ENCODE measurements around the gene CA10.

The CA10 gene

DNA sequence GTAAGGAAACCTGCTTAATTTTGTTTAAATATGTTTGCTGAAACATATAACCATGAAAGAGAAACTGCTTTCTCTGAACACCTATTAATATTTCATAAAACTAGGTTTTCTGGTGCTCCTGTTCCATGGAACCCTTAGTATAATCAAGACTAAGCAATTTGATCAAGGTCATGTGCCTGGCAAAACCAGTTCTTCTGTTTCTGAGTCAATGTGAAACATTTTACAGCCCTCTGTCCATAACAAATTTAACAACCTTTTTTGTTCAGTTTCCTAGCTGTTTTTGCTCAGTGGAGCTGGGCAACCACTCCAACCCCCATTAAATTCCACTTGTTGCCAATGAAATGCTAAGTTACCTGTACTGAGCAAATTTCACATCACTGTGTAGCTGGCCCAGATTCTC lies 344.0 kb downstream of the CA10 start:
- H3K79me2 ChIP-seq (ENCODE audit: insufficient read depth, low read depth): no peaks in the 10 kb centered on the region
- no peak overlapping the region for H3K9ac ChIP-seq
- no peak overlapping the region for H3K4me2 ChIP-seq
- TF ChIP-seq, protein P1, sequence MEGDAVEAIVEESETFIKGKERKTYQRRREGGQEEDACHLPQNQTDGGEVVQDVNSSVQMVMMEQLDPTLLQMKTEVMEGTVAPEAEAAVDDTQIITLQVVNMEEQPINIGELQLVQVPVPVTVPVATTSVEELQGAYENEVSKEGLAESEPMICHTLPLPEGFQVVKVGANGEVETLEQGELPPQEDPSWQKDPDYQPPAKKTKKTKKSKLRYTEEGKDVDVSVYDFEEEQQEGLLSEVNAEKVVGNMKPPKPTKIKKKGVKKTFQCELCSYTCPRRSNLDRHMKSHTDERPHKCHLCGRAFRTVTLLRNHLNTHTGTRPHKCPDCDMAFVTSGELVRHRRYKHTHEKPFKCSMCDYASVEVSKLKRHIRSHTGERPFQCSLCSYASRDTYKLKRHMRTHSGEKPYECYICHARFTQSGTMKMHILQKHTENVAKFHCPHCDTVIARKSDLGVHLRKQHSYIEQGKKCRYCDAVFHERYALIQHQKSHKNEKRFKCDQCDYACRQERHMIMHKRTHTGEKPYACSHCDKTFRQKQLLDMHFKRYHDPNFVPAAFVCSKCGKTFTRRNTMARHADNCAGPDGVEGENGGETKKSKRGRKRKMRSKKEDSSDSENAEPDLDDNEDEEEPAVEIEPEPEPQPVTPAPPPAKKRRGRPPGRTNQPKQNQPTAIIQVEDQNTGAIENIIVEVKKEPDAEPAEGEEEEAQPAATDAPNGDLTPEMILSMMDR (conservative IDR thresholded peaks at IDR 0.05; ENCODE audit: low read depth, low read length): no peak
- no peaks in the 10 kb centered on the region for H3K27me3 ChIP-seq (ENCODE audit: insufficient read depth, low read depth)
- no peak overlapping the region for H3K4me3 ChIP-seq (IDR thresholded peaks at IDR 0.05; ENCODE audit: insufficient read depth, low read depth, low read length)
- H3K36me3 ChIP-seq (ENCODE audit: insufficient read depth): no peaks in the 10 kb centered on the region
- no peaks in the 10 kb centered on the region for H4K20me1 ChIP-seq (ENCODE audit: insufficient read depth)
- no peak overlapping the region for H3K27ac ChIP-seq
- H3K4me1 ChIP-seq (ENCODE audit: low read depth, poor library complexity, severe bottlenecking): peaks cover 14% of the 10 kb centered on the region
- H2AFZ ChIP-seq (ENCODE audit: low read depth): no peak overlapping the region

DNA sequence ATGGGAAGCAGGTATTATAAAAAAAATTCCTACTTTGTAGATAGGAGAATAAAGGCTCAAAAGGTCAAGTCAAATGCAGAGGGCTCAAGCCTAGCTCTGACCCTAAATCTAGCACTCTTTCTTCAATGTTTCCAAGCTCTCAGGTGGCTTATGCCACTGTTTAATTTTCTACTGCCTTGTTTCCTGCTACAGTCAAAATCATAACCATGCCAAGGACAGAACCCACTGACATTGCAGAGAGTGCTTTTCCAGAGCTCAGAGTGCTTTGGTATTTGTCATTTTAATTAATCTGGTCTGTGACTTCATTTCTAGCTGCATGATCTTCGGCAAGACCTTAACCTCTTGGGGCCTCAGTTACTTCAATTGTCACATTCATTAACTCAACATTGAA lies 344.7 kb downstream of the CA10 start:
- no peak overlapping the region for H3K9ac ChIP-seq
- H3K4me1 ChIP-seq (ENCODE audit: low read depth, poor library complexity, severe bottlenecking): peaks cover 6% of the 10 kb centered on the region
- H3K27me3 ChIP-seq (ENCODE audit: insufficient read depth, low read depth): no peaks in the 10 kb centered on the region
- H3K27ac ChIP-seq: no peak overlapping the region
- H3K36me3 ChIP-seq (ENCODE audit: insufficient read depth): no peaks in the 10 kb centered on the region
- no peak overlapping the region for H3K4me2 ChIP-seq
- H3K4me3 ChIP-seq (IDR thresholded peaks at IDR 0.05; ENCODE audit: insufficient read depth, low read depth, low read length): no peak overlapping the region
- H4K20me1 ChIP-seq (ENCODE audit: insufficient read depth): no peaks in the 10 kb centered on the region
- no peak overlapping the region for H2AFZ ChIP-seq (ENCODE audit: low read depth)
- no peaks in the 10 kb centered on the region for H3K79me2 ChIP-seq (ENCODE audit: insufficient read depth, low read depth)
- TF ChIP-seq, protein P1 (conservative IDR thresholded peaks at IDR 0.05; ENCODE audit: low read depth, low read length): no peak

DNA sequence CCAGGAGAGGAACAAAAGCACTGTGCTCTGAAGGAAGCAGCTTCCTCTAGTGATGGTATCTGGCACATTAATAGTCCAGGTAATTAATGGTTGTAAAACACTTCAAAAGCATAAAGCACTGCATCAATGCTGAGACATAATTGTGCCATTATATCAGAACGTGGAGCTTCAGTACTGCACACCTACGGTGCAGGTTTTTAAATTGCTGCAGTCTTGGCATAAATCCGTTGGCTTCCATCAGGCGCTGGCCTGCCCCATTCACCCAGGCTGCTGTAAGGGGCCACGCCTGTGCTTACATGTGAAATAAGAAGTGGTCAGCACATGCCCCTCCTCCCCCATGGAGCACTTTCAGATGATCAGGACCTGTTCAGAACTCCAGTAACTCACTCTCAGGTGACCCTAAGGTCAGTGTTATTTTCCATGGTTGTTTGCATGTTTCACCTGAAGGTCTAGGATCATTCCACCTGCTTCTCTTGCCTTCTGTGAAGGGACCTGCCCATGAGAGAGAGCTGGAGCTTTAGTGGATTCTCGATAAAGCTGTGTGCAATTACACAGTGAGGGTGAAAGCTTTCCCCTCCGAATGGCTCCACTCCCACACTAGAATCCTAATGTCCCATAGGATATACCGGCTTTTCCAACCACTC lies 345.3 kb downstream of the CA10 start:
- no peak overlapping the region for H3K9ac ChIP-seq
- peaks cover 1% of the 10 kb centered on the region for H3K4me1 ChIP-seq (ENCODE audit: low read depth, poor library complexity, severe bottlenecking)
- no peaks in the 10 kb centered on the region for H3K79me2 ChIP-seq (ENCODE audit: insufficient read depth, low read depth)
- TF ChIP-seq, protein P1 (conservative IDR thresholded peaks at IDR 0.05; ENCODE audit: low read depth, low read length): no peak
- no peaks in the 10 kb centered on the region for H3K36me3 ChIP-seq (ENCODE audit: insufficient read depth)
- no peaks in the 10 kb centered on the region for H3K27me3 ChIP-seq (ENCODE audit: insufficient read depth, low read depth)
- no peak overlapping the region for H3K4me3 ChIP-seq (IDR thresholded peaks at IDR 0.05; ENCODE audit: insufficient read depth, low read depth, low read length)
- no peak overlapping the region for H2AFZ ChIP-seq (ENCODE audit: low read depth)
- no peaks in the 10 kb centered on the region for H4K20me1 ChIP-seq (ENCODE audit: insufficient read depth)
- no peak overlapping the region for H3K27ac ChIP-seq
- no peak overlapping the region for H3K4me2 ChIP-seq

DNA sequence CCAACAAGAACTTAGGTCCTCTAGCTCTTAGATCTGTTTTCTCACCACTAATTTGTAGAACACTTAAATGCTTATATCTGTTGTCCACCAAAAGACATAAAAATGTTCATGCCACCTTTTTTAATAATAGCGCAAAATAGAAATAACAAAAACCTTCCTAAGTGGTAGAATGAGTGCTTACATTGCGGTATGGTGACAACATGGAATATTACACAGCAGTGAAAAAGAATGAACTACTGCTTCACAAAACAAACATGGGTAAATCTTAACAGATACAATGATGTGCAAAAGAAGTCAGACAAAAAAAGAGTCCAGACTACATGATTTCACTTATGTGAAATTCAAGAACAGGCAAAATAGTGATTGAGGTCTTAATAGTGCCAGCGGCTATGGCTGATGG lies 351.1 kb downstream of the CA10 start:
- H3K4me1 ChIP-seq (ENCODE audit: low read depth, poor library complexity, severe bottlenecking): no peaks in the 10 kb centered on the region
- TF ChIP-seq, protein P1 (conservative IDR thresholded peaks at IDR 0.05; ENCODE audit: low read depth, low read length): no peak
- no peak overlapping the region for H3K27ac ChIP-seq
- H3K79me2 ChIP-seq (ENCODE audit: insufficient read depth, low read depth): no peaks in the 10 kb centered on the region
- no peak overlapping the region for H3K4me2 ChIP-seq
- H3K9ac ChIP-seq: no peak overlapping the region
- H3K27me3 ChIP-seq (ENCODE audit: insufficient read depth, low read depth): no peaks in the 10 kb centered on the region
- H4K20me1 ChIP-seq (ENCODE audit: insufficient read depth): no peaks in the 10 kb centered on the region
- no peak overlapping the region for H3K4me3 ChIP-seq (IDR thresholded peaks at IDR 0.05; ENCODE audit: insufficient read depth, low read depth, low read length)
- no peaks in the 10 kb centered on the region for H3K36me3 ChIP-seq (ENCODE audit: insufficient read depth)
- H2AFZ ChIP-seq (ENCODE audit: low read depth): no peak overlapping the region
